ENCODE data around the gene CCM2.

Gene CCM2

DNA sequence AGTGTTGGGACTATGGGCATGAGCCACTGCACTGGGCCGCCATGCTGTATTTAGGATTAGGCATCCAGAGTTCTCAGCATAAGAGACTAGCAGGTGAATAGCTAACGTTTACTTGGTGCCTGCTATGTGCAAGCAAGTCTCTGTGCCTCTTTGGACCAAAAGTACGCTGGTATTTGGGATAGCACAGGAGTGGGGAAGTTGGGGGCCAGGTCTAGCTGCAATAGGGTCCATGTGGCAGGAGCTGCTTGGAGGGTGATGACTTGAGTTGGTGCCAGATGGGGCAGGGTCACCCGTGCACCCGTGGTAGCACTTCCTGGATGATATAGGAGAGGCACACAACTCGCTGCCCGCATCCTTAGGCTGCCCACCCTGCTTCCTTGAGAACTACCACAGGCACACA, 66.4 kb downstream of the CCM2 start:
- no peaks in the 10 kb centered on the region for H3K9me3 ChIP-seq (replicated peaks; ENCODE audit: low read length)
- no peak overlapping the region for H3K9ac ChIP-seq (ENCODE audit: low read depth, low read length)
- no peak overlapping the region for H3K4me2 ChIP-seq (ENCODE audit: low read length)
- no peaks in the 10 kb centered on the region for H3K4me1 ChIP-seq (ENCODE audit: control insufficient read depth, insufficient read depth, low read length)
- no peak overlapping the region for H3K4me3 ChIP-seq (ENCODE audit: low read length)
- peaks cover 54% of the 10 kb centered on the region for H3K36me3 ChIP-seq (ENCODE audit: insufficient read depth, low read length)
- H3K27me3 ChIP-seq (ENCODE audit: control insufficient read depth, insufficient read depth, low read length) = no peaks in the 10 kb centered on the region

GRCh38 chr7:45067582-45067981, 67.6 kb downstream of the CCM2 start:
- Histone ChIP-seq H3K9ac (ENCODE audit: low read depth, low read length) (no peak overlapping the region), H3K9me3 (replicated peaks; ENCODE audit: low read length) (no peaks in the 10 kb centered on the region), H3K4me3 (ENCODE audit: low read length) (no peak overlapping the region), H3K27me3 (ENCODE audit: control insufficient read depth, insufficient read depth, low read length) (no peaks in the 10 kb centered on the region), H3K36me3 (ENCODE audit: insufficient read depth, low read length) (peaks cover 56% of the 10 kb centered on the region), H3K4me1 (ENCODE audit: control insufficient read depth, insufficient read depth, low read length) (no peaks in the 10 kb centered on the region), H3K4me2 (ENCODE audit: low read length) (no peak overlapping the region)

DNA sequence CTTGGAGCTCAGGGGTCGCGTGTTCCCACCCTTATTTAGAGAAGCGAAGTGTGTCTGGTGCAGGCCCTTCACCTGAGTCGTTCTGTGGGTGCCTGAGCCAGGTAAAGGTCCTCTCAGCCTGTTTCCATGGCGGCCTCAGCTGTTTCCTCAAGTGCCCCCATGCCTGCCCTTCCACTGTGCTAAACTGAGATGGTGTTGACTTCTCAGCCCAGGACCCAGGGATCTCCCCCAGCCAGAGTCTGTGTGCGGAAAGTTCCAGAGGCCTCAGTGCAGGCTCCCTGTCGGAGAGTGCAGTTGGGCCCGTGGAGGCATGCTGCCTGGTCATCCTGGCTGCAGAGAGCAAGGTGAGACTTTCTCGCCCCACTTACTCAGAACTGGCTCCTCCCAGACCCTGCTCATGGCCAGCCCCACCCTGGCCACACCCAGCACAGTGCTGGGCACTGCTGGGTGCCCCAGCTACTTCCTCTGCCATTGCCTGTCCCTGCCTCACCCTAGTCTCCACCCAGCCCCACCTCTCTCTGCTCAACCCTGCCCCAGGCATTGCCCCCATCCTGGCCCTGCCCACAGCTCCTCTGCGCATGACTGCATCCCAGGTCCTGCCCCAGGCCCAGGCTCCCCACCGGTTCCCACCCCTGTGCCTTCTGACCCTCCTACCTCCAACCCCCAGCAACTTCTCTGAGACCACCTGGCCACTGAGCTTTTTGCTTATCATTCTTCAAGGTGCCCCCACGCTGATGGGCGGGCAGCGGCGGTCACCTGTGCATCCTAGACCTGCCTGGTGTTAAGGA, 68.4 kb downstream of the CCM2 start:
- Histone ChIP-seq H3K9ac (ENCODE audit: low read depth, low read length) (no peak overlapping the region), H3K27me3 (ENCODE audit: control insufficient read depth, insufficient read depth, low read length) (no peaks in the 10 kb centered on the region), H3K9me3 (replicated peaks; ENCODE audit: low read length) (no peaks in the 10 kb centered on the region), H3K4me1 (ENCODE audit: control insufficient read depth, insufficient read depth, low read length) (no peaks in the 10 kb centered on the region), H3K4me3 (ENCODE audit: low read length) (no peak overlapping the region), H3K36me3 (ENCODE audit: insufficient read depth, low read length) (peaks cover 64% of the 10 kb centered on the region), H3K4me2 (ENCODE audit: low read length) (no peak overlapping the region)

- Histone ChIP-seq H3K9ac (ENCODE audit: low read depth, low read length) (no peak overlapping the region), H3K9me3 (replicated peaks; ENCODE audit: low read length) (no peaks in the 10 kb centered on the region), H3K4me2 (ENCODE audit: low read length) (no peak overlapping the region), H3K36me3 (ENCODE audit: insufficient read depth, low read length) (peaks cover 64% of the 10 kb centered on the region), H3K27me3 (ENCODE audit: control insufficient read depth, insufficient read depth, low read length) (no peaks in the 10 kb centered on the region), H3K4me3 (ENCODE audit: low read length) (no peak overlapping the region), H3K4me1 (ENCODE audit: control insufficient read depth, insufficient read depth, low read length) (no peaks in the 10 kb centered on the region)
Measured at GRCh38 chr7:45069444-45070253, 69.6 kb downstream of the CCM2 start.

DNA sequence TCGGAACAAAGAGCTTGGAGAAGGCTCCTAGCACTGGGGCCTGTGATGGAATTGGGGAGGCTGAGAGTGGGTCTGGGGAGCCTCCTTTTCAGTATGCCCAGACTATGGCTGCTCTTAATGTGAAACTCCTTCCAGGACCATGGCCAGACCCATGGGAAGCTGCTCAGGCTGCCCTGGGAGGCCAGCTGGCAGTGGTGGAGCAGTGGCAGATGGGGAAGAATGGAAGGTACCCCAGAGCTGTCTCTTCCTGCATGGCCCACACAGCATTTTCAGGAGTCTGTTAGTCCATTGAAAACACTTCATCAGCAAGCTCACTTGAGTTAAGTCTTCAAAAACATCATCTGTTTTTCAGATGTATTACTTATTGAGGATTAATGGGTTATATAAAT, 70.2 kb downstream of the CCM2 start:
- no peaks in the 10 kb centered on the region for H3K27me3 ChIP-seq (ENCODE audit: control insufficient read depth, insufficient read depth, low read length)
- no peak overlapping the region for H3K4me3 ChIP-seq (ENCODE audit: low read length)
- no peaks in the 10 kb centered on the region for H3K4me1 ChIP-seq (ENCODE audit: control insufficient read depth, insufficient read depth, low read length)
- no peaks in the 10 kb centered on the region for H3K9me3 ChIP-seq (replicated peaks; ENCODE audit: low read length)
- no peak overlapping the region for H3K9ac ChIP-seq (ENCODE audit: low read depth, low read length)
- peaks cover 66% of the 10 kb centered on the region for H3K36me3 ChIP-seq (ENCODE audit: insufficient read depth, low read length)
- no peak overlapping the region for H3K4me2 ChIP-seq (ENCODE audit: low read length)

GRCh38 chr7:45071528-45071927, 71.5 kb downstream of the CCM2 start:
- H3K4me1 ChIP-seq (ENCODE audit: control insufficient read depth, insufficient read depth, low read length) = no peaks in the 10 kb centered on the region
- H3K36me3 ChIP-seq (ENCODE audit: insufficient read depth, low read length) = peaks cover 71% of the 10 kb centered on the region
- no peak overlapping the region for H3K9ac ChIP-seq (ENCODE audit: low read depth, low read length)
- no peak overlapping the region for H3K4me2 ChIP-seq (ENCODE audit: low read length)
- no peaks in the 10 kb centered on the region for H3K9me3 ChIP-seq (replicated peaks; ENCODE audit: low read length)
- no peak overlapping the region for H3K4me3 ChIP-seq (ENCODE audit: low read length)
- no peaks in the 10 kb centered on the region for H3K27me3 ChIP-seq (ENCODE audit: control insufficient read depth, insufficient read depth, low read length)

DNA sequence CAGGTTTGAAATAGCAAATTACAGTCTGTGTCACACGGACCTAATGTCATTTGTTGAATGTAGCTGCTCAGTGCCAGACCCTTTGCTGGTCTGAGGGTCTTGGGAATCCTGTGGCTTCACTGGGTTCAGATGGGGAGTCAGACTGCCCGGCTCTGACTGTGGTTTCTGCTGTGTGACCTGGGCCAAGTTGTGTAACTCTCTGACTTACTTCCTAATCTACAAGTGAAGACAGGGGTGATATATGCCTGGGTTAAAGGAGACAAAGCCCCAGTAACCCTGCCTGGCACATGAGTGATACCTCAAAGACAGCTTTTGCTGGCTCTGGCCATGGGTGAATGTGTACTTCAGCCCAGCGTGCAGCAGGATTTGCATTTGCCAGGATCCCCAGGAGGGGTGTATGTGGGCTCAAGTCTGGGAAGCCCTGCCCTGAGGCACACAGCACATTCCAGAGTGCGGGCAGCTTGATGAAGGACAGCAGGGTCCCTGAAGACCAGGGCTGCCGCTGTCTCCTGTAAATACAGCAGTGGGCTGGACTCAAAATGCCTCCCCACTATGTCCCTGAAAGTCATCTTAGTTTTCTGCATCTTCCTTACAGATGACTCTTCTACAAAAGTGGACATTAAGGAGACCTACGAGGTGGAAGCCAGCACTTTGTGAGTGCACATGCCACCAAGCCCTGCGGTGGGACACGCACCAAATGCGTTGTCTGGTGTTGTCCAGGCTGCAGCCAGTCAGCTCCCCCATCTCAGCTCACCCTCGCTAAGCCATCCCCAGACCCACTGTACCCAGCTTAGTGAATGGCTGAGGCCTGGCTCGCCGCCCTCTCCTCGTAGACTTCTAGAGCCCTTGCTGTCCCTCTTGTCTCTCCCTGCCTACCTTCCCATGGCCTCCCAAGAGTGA, 72.4 kb downstream of the CCM2 start:
- no peaks in the 10 kb centered on the region for H3K4me1 ChIP-seq (ENCODE audit: control insufficient read depth, insufficient read depth, low read length)
- H3K9ac ChIP-seq (ENCODE audit: low read depth, low read length) = no peak overlapping the region
- H3K9me3 ChIP-seq (replicated peaks; ENCODE audit: low read length) = no peaks in the 10 kb centered on the region
- H3K36me3 ChIP-seq (ENCODE audit: insufficient read depth, low read length) = peaks cover 76% of the 10 kb centered on the region
- H3K4me2 ChIP-seq (ENCODE audit: low read length) = no peak overlapping the region
- no peaks in the 10 kb centered on the region for H3K27me3 ChIP-seq (ENCODE audit: control insufficient read depth, insufficient read depth, low read length)
- H3K4me3 ChIP-seq (ENCODE audit: low read length) = no peak overlapping the region

- Histone ChIP-seq H3K9ac (ENCODE audit: low read depth, low read length) (no peak overlapping the region), H3K4me1 (ENCODE audit: control insufficient read depth, insufficient read depth, low read length) (no peaks in the 10 kb centered on the region), H3K27me3 (ENCODE audit: control insufficient read depth, insufficient read depth, low read length) (no peaks in the 10 kb centered on the region), H3K4me3 (ENCODE audit: low read length) (no peak overlapping the region), H3K36me3 (ENCODE audit: insufficient read depth, low read length) (peaks cover 78% of the 10 kb centered on the region), H3K4me2 (ENCODE audit: low read length) (no peak overlapping the region), H3K9me3 (replicated peaks; ENCODE audit: low read length) (no peaks in the 10 kb centered on the region)
Measured at GRCh38 chr7:45073031-45073785, 73.2 kb downstream of the CCM2 start.

GRCh38 chr7:45073786-45074527, 74.0 kb downstream of the CCM2 start:
- peaks cover 71% of the 10 kb centered on the region for H3K36me3 ChIP-seq (ENCODE audit: insufficient read depth, low read length)
- H3K4me3 ChIP-seq (ENCODE audit: low read length) = no peak overlapping the region
- no peaks in the 10 kb centered on the region for H3K27me3 ChIP-seq (ENCODE audit: control insufficient read depth, insufficient read depth, low read length)

GRCh38 chr7:45074528-45075354, 74.7 kb downstream of the CCM2 start:
- no peak overlapping the region for H3K4me3 ChIP-seq (ENCODE audit: low read length)
- H3K36me3 ChIP-seq (ENCODE audit: insufficient read depth, low read length) = peaks cover 63% of the 10 kb centered on the region
- H3K27me3 ChIP-seq (ENCODE audit: control insufficient read depth, insufficient read depth, low read length) = no peaks in the 10 kb centered on the region
- H3K9me3 ChIP-seq (replicated peaks; ENCODE audit: low read length) = no peaks in the 10 kb centered on the region
- H3K4me1 ChIP-seq (ENCODE audit: control insufficient read depth, insufficient read depth, low read length) = no peaks in the 10 kb centered on the region
- H3K4me2 ChIP-seq (ENCODE audit: low read length) = no peak overlapping the region
- no peak overlapping the region for H3K9ac ChIP-seq (ENCODE audit: low read depth, low read length)

More at GRCh38 chr7:45073786-45074527, 74.0 kb downstream of the CCM2 start:
- Histone ChIP-seq H3K4me1 (ENCODE audit: control insufficient read depth, insufficient read depth, low read length) (no peaks in the 10 kb centered on the region), H3K9me3 (replicated peaks; ENCODE audit: low read length) (no peaks in the 10 kb centered on the region), H3K9ac (ENCODE audit: low read depth, low read length) (no peak overlapping the region), H3K4me2 (ENCODE audit: low read length) (no peak overlapping the region)

All from skeletal muscle satellite cell (primary cell).